ENCODE data around the gene KLK15. TPM values are rescaled to one million over a fixed set of nuclear protein-coding genes. Genes with fewer than 3 reads are reported as not detected.
A peak's percentile ranks its signal among the peaks of the same experiment; 100 is the strongest.
"Not testable (repeated sequence)": the region's sequence is repeated elsewhere in the genome, so short reads cannot be mapped to it uniquely, and the experiment has no call there.

Gene KLK15
- total RNA-seq, 5 donors from 2014 or later (not counting 1 experiment from before 2014, with no cell fraction given) = not detected

GRCh38 chr19:50811622-50812238 lies 21.6 kb downstream of the KLK15 start:
- peaks cover 3 to 39% of the 10 kb centered on the region in 2 experiments for H3K27me3 ChIP-seq (replicated peaks in 1 of 2; ENCODE audit: control insufficient read depth in 2 of 2, extremely low read depth in 1 of 2, insufficient read depth in 2 of 2, low read length in 1 of 2)
- H3K9me3 ChIP-seq; CTCF ChIA-PET; H3K4me3 ChIP-seq (ENCODE audit: control insufficient read depth in 1 of 2, extremely low read depth in 1 of 2, low read length in 1 of 2); H3K36me3 ChIP-seq (ENCODE audit: control insufficient read depth in 2 of 2, extremely low read depth in 1 of 2, insufficient read depth in 1 of 2, low read length in 1 of 2); H3K27ac Mint-ChIP-seq; H3K36me3 Mint-ChIP-seq; H3K4me3 Mint-ChIP-seq; H3K9me3 Mint-ChIP-seq; POLR2A ChIA-PET; ATAC-seq (replicated peaks in 1 of 4); DNase-seq; H3K27ac ChIP-seq (ENCODE audit: low read length); H3K4me1 ChIP-seq (ENCODE audit: control insufficient read depth in 1 of 2, extremely low read depth in 1 of 2, insufficient read depth in 2 of 2, low read length in 2 of 2); H3K4me1 Mint-ChIP-seq: not testable (repeated sequence)
- 67% methylated on average over 3 of the region's 3 CpGs for WGBS (ENCODE audit: insufficient coverage)
- peaks cover 29 to 30% of the 10 kb centered on the region in 2 donors for H3K27me3 Mint-ChIP-seq

GRCh38 chr19:50808856-50809255 lies 24.5 kb downstream of the KLK15 start:
- no peak overlapping the region for H3K27ac Mint-ChIP-seq
- ChIA-PET POLR2A (interaction anchor here in 1 of 2 donors (0.7 kb wide), 1 partner anchor 252 kb away, joined by 4 read pairs; no protein-coding TSS in a partner anchor), CTCF (no interaction called here)
- H3K9me3 Mint-ChIP-seq = no peaks in the 10 kb centered on the region
- H3K9me3 ChIP-seq = no peaks in the 10 kb centered on the region
- DNase-seq (no peak), ATAC-seq (replicated peaks in 1 of 4) (no peak)
- H3K36me3 ChIP-seq (ENCODE audit: control insufficient read depth in 2 of 2, extremely low read depth in 1 of 2, insufficient read depth in 1 of 2, low read length in 1 of 2) = no peaks in the 10 kb centered on the region
- H3K36me3 Mint-ChIP-seq = no peaks in the 10 kb centered on the region
- H3K27me3 Mint-ChIP-seq = peaks cover 5 to 8% of the 10 kb centered on the region in 2 donors
- peaks cover under 1 to 9% of the 10 kb centered on the region in 2 experiments for H3K4me1 ChIP-seq (ENCODE audit: control insufficient read depth in 1 of 2, extremely low read depth in 1 of 2, insufficient read depth in 2 of 2, low read length in 2 of 2)
- peaks cover 0 to 26% of the 10 kb centered on the region in 2 experiments for H3K27me3 ChIP-seq (replicated peaks in 1 of 2; ENCODE audit: control insufficient read depth in 2 of 2, extremely low read depth in 1 of 2, insufficient read depth in 2 of 2, low read length in 1 of 2)
- WGBS (ENCODE audit: insufficient coverage) = 82% methylated on average over 1 of the region's 1 CpG
- H3K4me3 Mint-ChIP-seq = no peak overlapping the region
- H3K4me3 ChIP-seq (ENCODE audit: control insufficient read depth in 1 of 2, extremely low read depth in 1 of 2, low read length in 1 of 2) = no peak overlapping the region
- no peak overlapping the region for H3K27ac ChIP-seq (ENCODE audit: low read length)
- H3K4me1 Mint-ChIP-seq = peaks cover 14 to 23% (median 21%) of the 10 kb centered on the region in 3 donors

- CTCF ChIA-PET = no interaction called here
- under 1% methylated on average over 60 of the region's 62 CpGs for WGBS (ENCODE audit: insufficient coverage)
Observed at GRCh38 chr19:50804420-50805272, 28.7 kb downstream of the KLK15 start.

GRCh38 chr19:50803633-50804419 lies 29.5 kb downstream of the KLK15 start:
- H3K27ac ChIP-seq (ENCODE audit: low read length) = peak overlapping the region; percentile 100
- peaks cover 8 to 26% of the 10 kb centered on the region in 2 experiments for H3K4me1 ChIP-seq (ENCODE audit: control insufficient read depth in 1 of 2, extremely low read depth in 1 of 2, insufficient read depth in 2 of 2, low read length in 2 of 2)
- no peaks in the 10 kb centered on the region for H3K9me3 ChIP-seq
- H3K4me3 ChIP-seq (ENCODE audit: control insufficient read depth in 1 of 2, extremely low read depth in 1 of 2, low read length in 1 of 2) = peak overlapping the region; percentile 87 to 93
- H3K27me3 ChIP-seq (replicated peaks in 1 of 2; ENCODE audit: control insufficient read depth in 2 of 2, extremely low read depth in 1 of 2, insufficient read depth in 2 of 2, low read length in 1 of 2) = no peaks in the 10 kb centered on the region
- Mint-ChIP-seq H3K9me3 (no peaks in the 10 kb centered on the region), H3K27me3 (no peaks in the 10 kb centered on the region), H3K4me3 (peak overlapping the region; percentile 92 to 97 (median 97)), H3K36me3 (peaks cover 9% of the 10 kb centered on the region), H3K4me1 (peaks cover 39 to 48% (median 48%) of the 10 kb centered on the region in 3 donors), H3K27ac (peak overlapping the region; percentile 100)
- peaks cover 0 to 14% of the 10 kb centered on the region in 2 donors for H3K36me3 ChIP-seq (ENCODE audit: control insufficient read depth in 2 of 2, extremely low read depth in 1 of 2, insufficient read depth in 1 of 2, low read length in 1 of 2)
- DNase-seq (peak in 5 of 35 experiments; percentile 12 to 29 (median 18)), ATAC-seq (replicated peaks in 1 of 4) (peak; percentile 2 to 13 (median 6))
- WGBS (ENCODE audit: insufficient coverage) = 0% methylated on average over 32 of the region's 40 CpGs
- CTCF ChIA-PET = no interaction called here
- POLR2A ChIA-PET = no interaction called here

More at GRCh38 chr19:50804420-50805272, 28.7 kb downstream of the KLK15 start:
- Histone ChIP-seq H3K27ac (ENCODE audit: low read length) (peak overlapping the region; percentile 100), H3K9me3 (no peaks in the 10 kb centered on the region), H3K4me1 (ENCODE audit: control insufficient read depth in 1 of 2, extremely low read depth in 1 of 2, insufficient read depth in 2 of 2, low read length in 2 of 2) (peaks cover 8 to 26% of the 10 kb centered on the region in 2 experiments), H3K27me3 (replicated peaks in 1 of 2; ENCODE audit: control insufficient read depth in 2 of 2, extremely low read depth in 1 of 2, insufficient read depth in 2 of 2, low read length in 1 of 2) (no peaks in the 10 kb centered on the region), H3K36me3 (ENCODE audit: control insufficient read depth in 2 of 2, extremely low read depth in 1 of 2, insufficient read depth in 1 of 2, low read length in 1 of 2) (peaks cover 0 to 14% of the 10 kb centered on the region in 2 donors), H3K4me3 (ENCODE audit: control insufficient read depth in 1 of 2, extremely low read depth in 1 of 2, low read length in 1 of 2) (peak overlapping the region; percentile 87 to 93)
- Mint-ChIP-seq H3K4me1 (peaks cover 39 to 48% (median 48%) of the 10 kb centered on the region in 3 donors), H3K4me3 (peak overlapping the region; percentile 92 to 97 (median 97)), H3K27ac (peak overlapping the region; percentile 100), H3K9me3 (no peaks in the 10 kb centered on the region), H3K36me3 (peaks cover 9% of the 10 kb centered on the region), H3K27me3 (peaks cover 0 to under 1% of the 10 kb centered on the region in 2 donors)
- POLR2A ChIA-PET = no interaction called here
- peak; percentile 93 to 98 (median 97) for DNase-seq
- ATAC-seq (replicated peaks in 1 of 4) = peak; percentile 95 to 96 (median 96)

- Mint-ChIP-seq H3K27ac (no peak overlapping the region), H3K36me3 (peaks cover 9% of the 10 kb centered on the region), H3K9me3 (no peaks in the 10 kb centered on the region), H3K27me3 (no peaks in the 10 kb centered on the region), H3K4me1 (peaks cover 38 to 48% (median 45%) of the 10 kb centered on the region in 3 donors), H3K4me3 (no peak overlapping the region)
- DNase-seq = no peak
- H3K27me3 ChIP-seq (replicated peaks in 1 of 2; ENCODE audit: control insufficient read depth in 2 of 2, extremely low read depth in 1 of 2, insufficient read depth in 2 of 2, low read length in 1 of 2) = no peaks in the 10 kb centered on the region
- no peak overlapping the region for H3K27ac ChIP-seq (ENCODE audit: low read length)
- 93% methylated on average over 5 of the region's 8 CpGs for WGBS (ENCODE audit: insufficient coverage)
- H3K9me3 ChIP-seq = no peaks in the 10 kb centered on the region
- no peak for ATAC-seq (replicated peaks in 1 of 4)
- H3K4me3 ChIP-seq (ENCODE audit: control insufficient read depth in 1 of 2, extremely low read depth in 1 of 2, low read length in 1 of 2) = no peak overlapping the region
- peaks cover 8 to 26% of the 10 kb centered on the region in 2 experiments for H3K4me1 ChIP-seq (ENCODE audit: control insufficient read depth in 1 of 2, extremely low read depth in 1 of 2, insufficient read depth in 2 of 2, low read length in 2 of 2)
- peaks cover 0 to 33% of the 10 kb centered on the region in 2 donors for H3K36me3 ChIP-seq (ENCODE audit: control insufficient read depth in 2 of 2, extremely low read depth in 1 of 2, insufficient read depth in 1 of 2, low read length in 1 of 2)
- ChIA-PET POLR2A (no interaction called here), CTCF (interaction anchor here in 1 of 2 donors (0.6 kb wide), 1 partner anchor 355 kb away, joined by 3 read pairs; no protein-coding TSS in a partner anchor)
Observed at GRCh38 chr19:50801107-50801506, 32.3 kb downstream of the KLK15 start.

GRCh38 chr19:50799547-50799851 lies 33.9 kb downstream of the KLK15 start:
- H3K4me3 Mint-ChIP-seq = no peak overlapping the region
- H3K4me1 ChIP-seq (ENCODE audit: control insufficient read depth in 1 of 2, extremely low read depth in 1 of 2, insufficient read depth in 2 of 2, low read length in 2 of 2) = peaks cover 8 to 22% of the 10 kb centered on the region in 2 experiments
- H3K9me3 Mint-ChIP-seq = no peaks in the 10 kb centered on the region
- ATAC-seq (replicated peaks in 1 of 4) (no peak), DNase-seq (no peak)
- no peak overlapping the region for H3K27ac Mint-ChIP-seq
- POLR2A ChIA-PET = no interaction called here
- CTCF ChIA-PET = interaction anchor here in 1 of 2 donors (0.5 kb wide), 1 partner anchor 24 kb away, joined by 7 read pairs; no protein-coding TSS in a partner anchor
- no peaks in the 10 kb centered on the region for H3K9me3 ChIP-seq
- 83% methylated on average over 1 of the region's 3 CpGs for WGBS (ENCODE audit: insufficient coverage)
- H3K36me3 ChIP-seq (ENCODE audit: control insufficient read depth in 2 of 2, extremely low read depth in 1 of 2, insufficient read depth in 1 of 2, low read length in 1 of 2) = peaks cover 6 to 37% of the 10 kb centered on the region in 2 donors
- no peak overlapping the region for H3K27ac ChIP-seq (ENCODE audit: low read length)
- no peaks in the 10 kb centered on the region for H3K27me3 Mint-ChIP-seq
- H3K4me3 ChIP-seq (ENCODE audit: control insufficient read depth in 1 of 2, extremely low read depth in 1 of 2, low read length in 1 of 2) = no peak overlapping the region
- H3K27me3 ChIP-seq (replicated peaks in 1 of 2; ENCODE audit: control insufficient read depth in 2 of 2, extremely low read depth in 1 of 2, insufficient read depth in 2 of 2, low read length in 1 of 2) = no peaks in the 10 kb centered on the region
- H3K4me1 Mint-ChIP-seq = peaks cover 29 to 32% (median 31%) of the 10 kb centered on the region in 3 donors
- peaks cover 9% of the 10 kb centered on the region for H3K36me3 Mint-ChIP-seq
